ENCODE measurements around the gene C11orf21.
"Not testable (repeated sequence)": the region's sequence is repeated elsewhere in the genome, so short reads cannot be mapped to it uniquely, and the experiment has no call there.

Gene C11orf21

DNA sequence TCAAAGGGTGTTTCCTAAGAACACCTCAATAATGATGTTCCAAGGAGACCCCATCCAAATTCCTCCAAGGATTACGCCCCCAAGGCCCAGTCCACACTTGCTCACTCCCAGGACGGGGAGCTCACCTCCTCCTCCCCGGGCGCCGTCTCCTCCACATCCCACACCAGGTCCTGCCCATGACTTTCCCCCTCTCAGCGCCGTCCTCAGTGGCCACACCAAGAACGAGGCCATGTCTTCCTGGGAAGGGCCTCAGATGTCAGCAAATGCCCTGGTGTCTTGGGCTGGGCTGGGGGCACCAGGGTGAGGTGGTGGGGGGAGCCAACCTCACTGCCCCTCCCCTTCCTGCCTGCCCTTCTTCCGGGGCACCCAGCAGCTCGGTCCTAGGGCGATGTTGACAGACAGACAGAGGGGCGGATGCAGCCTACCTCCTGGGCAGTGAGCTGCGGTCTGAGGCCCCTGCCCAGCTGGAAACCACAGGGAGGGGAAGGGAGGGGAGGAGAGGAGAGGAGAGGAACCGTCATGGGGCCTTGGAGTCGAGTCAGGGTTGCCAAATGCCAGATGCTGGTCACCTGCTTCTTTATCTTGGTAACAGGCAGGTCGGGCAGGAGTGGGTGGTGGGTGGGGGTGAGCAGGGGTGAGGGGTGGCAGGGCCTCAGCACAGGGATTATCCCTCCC is at the start of gene C11orf21, which contains the start of gene TSPAN32:
C11orf21 (minus strand) TSS at position 288 of the 675 bp plus-strand sequence; CDS start at position 178, 110 bp downstream.
TSPAN32 (plus strand) TSS at position 383 of the 675 bp plus-strand sequence; CDS start at position 520, 137 bp downstream.
- peak; percentile 71 to 79 (median 71) for DNase-seq

- no peak for DNase-seq
Measured at GRCh38 chr11:2348986-2349385, 47.3 kb upstream of the C11orf21 start.

- DNase-seq, result no peak
Measured at GRCh38 chr11:2347308-2347830, 45.7 kb upstream of the C11orf21 start.

DNA sequence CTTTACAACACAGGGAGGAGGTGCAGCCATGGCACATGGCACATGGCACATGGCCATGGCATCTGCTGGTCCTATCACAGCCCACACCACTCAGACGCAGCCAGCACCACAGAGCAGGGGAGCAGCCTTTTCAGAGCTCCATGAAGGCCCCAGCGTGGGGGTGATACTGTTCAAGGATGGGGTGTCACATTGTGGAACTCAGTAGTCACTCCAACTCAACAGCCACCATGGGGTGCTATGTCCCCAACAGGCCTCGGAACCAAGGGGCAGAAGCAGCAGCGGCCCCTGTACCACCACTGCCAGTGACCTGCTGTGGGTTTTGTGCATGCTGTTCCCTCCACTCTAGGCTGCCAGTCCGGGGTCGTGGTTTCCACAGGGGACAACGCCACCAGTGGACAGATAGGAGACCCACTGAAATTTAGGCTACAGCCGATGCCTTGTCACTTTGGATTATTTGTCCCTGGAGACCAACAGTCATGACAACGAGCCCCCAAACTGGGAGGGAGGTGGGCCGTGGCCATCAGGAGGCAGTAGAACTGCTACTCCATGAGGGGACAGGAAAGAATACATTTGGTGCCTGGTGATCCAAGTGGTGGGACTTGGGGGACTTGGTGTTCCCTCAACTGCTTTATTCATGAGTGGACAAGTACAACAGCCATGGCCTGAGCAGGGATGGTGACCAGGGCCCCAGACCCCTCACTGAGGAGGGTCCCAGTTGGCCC is 45.0 kb upstream of the C11orf21 start:
- DNase-seq, result no peak

DNA sequence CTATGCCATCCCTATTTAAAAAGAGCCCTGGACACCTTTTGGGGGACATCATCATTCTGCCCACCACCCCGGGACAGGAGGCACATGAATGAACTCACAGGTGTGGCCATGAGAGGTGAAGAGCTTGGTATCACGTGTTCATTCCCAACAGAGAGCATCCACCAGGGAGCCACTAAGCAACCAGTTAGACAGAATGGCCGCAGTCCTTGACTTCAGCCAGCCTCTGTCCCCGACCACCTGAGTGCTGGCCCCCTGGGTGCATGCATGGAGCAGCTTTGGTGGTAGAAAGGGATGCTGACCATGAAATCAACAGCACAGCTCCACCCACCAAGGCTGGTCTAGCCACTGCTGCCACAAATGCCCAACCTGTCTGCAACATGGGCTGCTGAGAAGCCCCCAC is 44.3 kb upstream of the C11orf21 start:
- DNase-seq, result no peak

DNA sequence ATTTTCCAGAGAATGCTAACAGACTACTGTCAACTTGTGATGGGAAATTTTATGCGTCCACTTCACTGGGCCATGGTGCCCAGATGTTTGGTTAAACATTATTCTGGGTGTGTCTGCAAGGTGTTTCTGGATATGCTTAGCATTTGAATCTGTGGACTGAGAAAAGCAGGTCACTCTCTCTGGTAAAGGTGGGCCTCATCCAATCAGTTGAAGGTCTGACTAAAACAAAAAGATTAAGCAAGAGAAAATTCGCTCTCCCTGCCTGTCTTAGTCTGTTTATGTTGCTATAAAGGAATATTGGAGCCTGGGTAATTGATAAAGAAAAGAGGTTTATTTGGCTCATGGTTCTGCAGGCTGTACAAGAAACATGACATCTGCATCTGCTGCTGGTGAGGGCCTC is 43.3 kb upstream of the C11orf21 start:
- DNase-seq, result no peak

- DNase-seq, result no peak
Measured at GRCh38 chr11:2343502-2343901, 41.8 kb upstream of the C11orf21 start.

DNA sequence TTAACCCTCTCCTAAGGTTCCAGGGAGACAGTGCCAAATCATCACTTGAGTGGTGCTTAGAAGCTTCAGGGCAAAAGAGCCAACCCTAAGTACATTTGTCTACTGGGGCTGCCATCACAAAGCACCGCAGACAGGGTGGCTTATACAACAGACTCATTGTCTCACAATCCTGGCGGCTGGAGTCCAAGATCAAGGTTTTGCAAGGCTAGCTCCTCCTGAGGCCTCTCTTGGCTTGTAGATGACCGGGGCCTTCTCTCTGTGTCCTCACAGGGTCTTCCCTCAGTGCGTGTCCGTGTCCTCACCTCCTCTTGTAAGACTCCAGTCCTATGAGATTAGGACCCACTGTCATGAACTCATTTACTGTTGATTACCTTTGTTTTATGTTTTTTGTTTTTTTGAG is 41.3 kb upstream of the C11orf21 start:
- DNase-seq, result no peak

DNA sequence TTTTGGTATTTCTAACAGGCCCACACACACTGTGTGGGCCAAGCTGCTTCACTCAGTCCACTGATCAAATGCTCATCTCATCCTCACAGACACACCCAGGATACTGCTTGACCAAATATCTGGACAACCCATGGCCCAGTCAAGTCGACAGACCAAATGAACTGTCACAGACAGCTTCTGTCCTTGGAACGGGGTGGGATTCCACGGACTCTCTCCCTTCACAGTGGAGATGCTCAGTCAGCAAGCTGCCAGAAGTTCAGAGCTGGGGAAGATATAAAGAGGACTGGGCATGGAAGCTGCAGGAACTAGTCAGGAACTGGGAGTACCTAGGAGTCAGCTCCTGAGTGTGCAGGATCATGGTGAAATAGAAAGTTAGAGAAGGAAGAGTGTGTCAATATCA is 40.8 kb upstream of the C11orf21 start:
- DNase-seq, result no peak

GRCh38 chr11:2338760-2339159 is 37.0 kb upstream of the C11orf21 start:
- DNase-seq, result peak in 1 of 3 donors; percentile 18

GRCh38 chr11:2335286-2335685 is 33.6 kb upstream of the C11orf21 start:
- DNase-seq, result not testable (repeated sequence)

- not testable (repeated sequence) for DNase-seq
Measured at GRCh38 chr11:2333486-2334205, 31.9 kb upstream of the C11orf21 start.

DNA sequence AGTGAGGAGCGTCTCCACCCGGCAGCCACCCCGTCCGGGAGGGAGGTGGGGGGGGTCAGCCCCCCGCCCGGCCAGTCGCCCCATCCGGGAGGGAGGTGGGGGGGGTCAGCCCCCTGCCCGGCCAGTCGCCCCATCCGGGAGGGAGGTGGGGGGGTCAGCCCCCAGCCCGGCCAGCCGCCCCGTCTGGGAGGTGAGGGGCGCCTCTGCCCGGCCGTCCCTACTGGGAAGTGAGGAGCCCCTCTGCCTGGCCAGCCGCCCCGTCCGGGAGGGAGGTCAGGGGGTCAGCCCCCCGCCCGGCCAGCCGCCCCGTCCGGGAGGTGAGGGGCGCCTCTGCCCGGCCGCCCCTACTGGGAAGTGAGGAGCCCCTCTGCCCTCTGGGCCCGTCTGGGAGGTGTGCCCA is 30.9 kb upstream of the C11orf21 start:
- not testable (repeated sequence) for DNase-seq

DNA sequence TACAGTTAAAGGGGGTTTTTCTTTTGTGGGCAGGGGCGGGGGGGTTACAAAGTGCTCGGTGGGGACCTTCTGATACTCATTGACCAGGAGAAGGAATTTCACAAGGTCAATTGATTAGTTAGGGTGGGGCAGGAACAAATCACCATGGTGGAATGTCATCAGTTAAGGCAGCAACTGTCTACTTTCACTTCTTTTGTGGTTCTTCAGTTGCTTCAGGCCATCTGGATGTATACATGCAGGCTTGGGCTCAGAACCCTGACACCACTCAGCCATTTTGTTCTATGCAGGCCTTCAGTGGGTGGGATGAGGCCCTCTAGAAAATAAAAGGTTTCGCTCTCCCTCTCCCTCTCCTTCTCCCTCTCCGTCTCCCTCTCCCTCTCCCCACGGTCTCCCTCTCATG is 29.7 kb upstream of the C11orf21 start:
- no peak for DNase-seq

GRCh38 chr11:2330696-2331095 is 29.0 kb upstream of the C11orf21 start:
- no peak for DNase-seq

DNA sequence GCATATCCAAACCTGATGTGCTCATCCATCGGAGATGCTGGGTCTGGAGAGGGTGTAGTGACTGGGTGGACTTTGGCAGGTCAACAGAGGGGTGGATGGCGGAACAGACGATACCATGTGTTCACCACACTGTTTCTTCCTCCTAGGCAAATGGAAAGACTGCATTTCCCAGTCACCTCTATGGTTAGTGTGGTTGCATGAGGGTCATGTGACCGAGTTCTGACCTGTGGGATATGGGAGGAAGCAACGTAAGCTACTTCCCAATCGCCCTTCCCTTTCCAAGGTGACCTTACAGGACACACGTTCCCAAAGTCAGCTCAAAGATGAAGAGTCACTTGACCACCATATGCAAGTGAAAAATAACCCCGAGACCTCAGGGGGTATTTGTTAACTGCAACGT is 27.8 kb upstream of the C11orf21 start:
- no peak for DNase-seq

DNA sequence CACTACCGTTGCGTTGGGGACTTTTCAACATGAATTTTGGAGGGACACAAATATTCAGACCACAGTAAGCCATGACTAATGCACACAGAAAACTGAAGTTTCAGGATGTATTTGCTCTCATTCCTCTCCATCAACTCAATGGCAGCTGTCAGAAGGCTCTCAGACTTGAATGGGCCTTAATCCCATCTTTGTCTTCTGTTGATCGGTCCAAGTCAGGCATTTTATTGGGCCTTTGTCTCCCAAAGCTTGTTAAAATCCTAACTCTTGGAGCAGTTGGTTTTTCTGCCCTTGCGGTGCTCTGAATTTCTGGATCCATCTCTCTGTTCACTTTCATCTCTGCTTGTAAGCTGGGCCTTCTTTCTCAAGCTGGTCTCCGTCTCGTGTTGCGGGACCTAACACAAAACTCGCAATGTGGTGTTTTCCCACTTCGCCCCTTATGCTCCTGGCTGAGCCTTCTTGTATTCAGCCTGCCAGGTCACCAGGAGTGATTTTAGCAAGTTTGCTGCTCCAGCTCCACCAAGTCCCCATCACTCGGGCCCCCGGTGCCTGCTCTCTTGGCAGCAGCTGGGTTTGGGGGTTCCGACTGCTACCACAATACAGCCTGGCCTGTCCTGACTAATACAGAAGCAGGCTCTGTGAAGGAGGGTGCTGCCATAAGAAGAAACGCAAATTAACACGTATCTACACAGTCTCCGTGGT is 27.1 kb upstream of the C11orf21 start:
- DNase-seq, result no peak

- DNase-seq, result no peak
Measured at GRCh38 chr11:2328021-2328420, 26.3 kb upstream of the C11orf21 start.

DNA sequence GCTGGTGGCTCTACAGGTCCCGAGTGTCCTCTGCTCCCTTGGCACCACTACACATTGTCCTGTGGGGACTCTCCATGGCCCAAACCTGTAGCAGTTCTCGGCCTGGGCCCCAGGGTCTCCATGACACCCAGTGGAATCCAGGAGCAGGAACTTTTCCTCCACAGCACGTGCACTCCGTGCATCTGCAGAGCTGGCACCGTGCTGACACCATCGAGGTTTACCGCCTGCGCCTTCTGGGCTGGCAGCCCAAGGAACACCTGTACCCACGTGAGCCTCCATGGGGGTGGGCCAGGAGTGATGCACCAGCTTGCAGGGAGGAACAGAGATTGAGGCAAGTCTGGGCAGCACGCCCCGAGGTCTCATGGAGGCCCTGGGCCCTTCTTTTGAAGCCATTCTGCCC is 25.3 kb upstream of the C11orf21 start:
- DNase-seq, result no peak

- DNase-seq, result no peak
Measured at GRCh38 chr11:2325719-2326118, 24.0 kb upstream of the C11orf21 start.

GRCh38 chr11:2325123-2325522 is 23.4 kb upstream of the C11orf21 start:
- no peak for DNase-seq

DNA sequence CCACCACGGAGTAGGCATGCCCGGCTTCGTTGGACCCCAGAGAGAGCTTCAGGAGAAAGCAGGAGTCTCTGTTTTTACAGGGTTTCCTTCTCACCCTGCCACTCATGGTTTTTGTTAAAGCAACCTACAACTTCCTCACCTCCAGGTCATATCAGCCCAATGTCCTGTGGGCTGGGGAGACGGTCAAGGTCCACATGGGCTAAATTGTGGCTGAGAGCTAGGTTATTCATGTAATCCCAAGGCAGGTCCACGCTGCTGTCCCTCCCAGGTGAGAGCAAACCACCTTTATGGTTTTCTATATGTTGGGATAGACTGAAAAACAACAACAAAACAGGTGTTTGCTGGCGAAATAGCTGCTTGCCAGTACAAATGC is 19.6 kb upstream of the C11orf21 start:
- no peak for DNase-seq

Data from suppressor macrophage treated with lipopolysaccharide for 1 hour (primary cell).